IMR-90 (cell line): ENCODE data around the gene CLIC5. TPM values are rescaled to one million over a fixed set of nuclear protein-coding genes. Genes with fewer than 3 reads are reported as not detected.

Source experiments
- ATAC-seq: fragments of 200-7000 bp; cut with Tn5 transposase; 2 replicates; pipeline ENCODE4 v1.9.1; 2020; ENCODE audit warnings: low read depth, mild to moderate bottlenecking, moderate library complexity
- BruUV-seq: library from RNA; stranded (reverse); fragments of 400-500 nt; replicated peaks from 2 replicates; lab custom pipeline; 2021; lab: Mats Ljungman, UMichigan
- CTCF ChIA-PET: fragments of 300-600 bp; formaldehyde crosslinking; extraction: SDS; loops from one replicate; lab custom pipeline; 2021; ENCODE audit warnings: antibody characterized with exemption; lab: Yijun Ruan, JAX
- POLR2A ChIA-PET: fragments of 300-600 bp; sonication (Branson Sonifier 250); formaldehyde crosslinking; loops from one replicate; lab custom pipeline; 2022; ENCODE audit warnings: antibody characterized with exemption; ENCODE audit not compliant: unreplicated experiment; lab: Charles Lee
- DNase-seq: peaks from one replicate; pipeline ENCODE4 v3.0.0; 2013
- H2AFZ ChIP-seq: replicated peaks from 2 replicates; pipeline ENCODE3; 2013; ENCODE audit warnings: low read length, mild to moderate bottlenecking; ENCODE audit not compliant: poor library complexity
- H2AK5ac ChIP-seq: 2 replicates; pipeline ENCODE4 v1.6.1; 2013; ENCODE audit warnings: low read depth, low read length, inconsistent platforms
- H2AK9ac ChIP-seq: replicated peaks from 2 replicates; pipeline ENCODE3; 2013; ENCODE audit warnings: mild to moderate bottlenecking, low read depth, low read length, moderate library complexity; ENCODE audit not compliant: poor library complexity
- H2BK120ac ChIP-seq: 2 replicates; pipeline ENCODE4 v1.6.1; 2013; ENCODE audit warnings: low read depth, low read length, inconsistent platforms
- H2BK15ac ChIP-seq: 3 replicates; pipeline ENCODE4 v1.6.1; 2013; ENCODE audit warnings: low read depth, low read length, inconsistent platforms
- H2BK20ac ChIP-seq: 2 replicates; pipeline ENCODE4 v1.6.1; 2013; ENCODE audit warnings: low read depth, mild to moderate bottlenecking, inconsistent platforms, low read length, moderate library complexity
- H2BK5ac ChIP-seq: 2 replicates; pipeline ENCODE4 v1.6.1; 2013; ENCODE audit warnings: mild to moderate bottlenecking, low read depth, low read length, inconsistent platforms; ENCODE audit not compliant: poor library complexity, severe bottlenecking
- H3K14ac ChIP-seq: replicated peaks from 2 replicates; pipeline ENCODE4 v1.6.1; 2013; ENCODE audit warnings: low read depth, low read length, inconsistent platforms
- H3K18ac ChIP-seq: 2 replicates; pipeline ENCODE4 v1.6.1; 2013; ENCODE audit warnings: low read depth, low read length, control low read depth
- H3K23ac ChIP-seq: 2 replicates; pipeline ENCODE4 v1.6.1; 2013; ENCODE audit warnings: low read depth, low read length, inconsistent platforms
- H3K27ac ChIP-seq: 2 replicates; pipeline ENCODE4 v1.5.1; 2013; ENCODE audit warnings: mild to moderate bottlenecking, control low read depth, low read length; ENCODE audit not compliant: insufficient read depth
- H3K27me3 ChIP-seq: 2 replicates; pipeline ENCODE4 v1.6.1; 2013; ENCODE audit warnings: low read length; ENCODE audit not compliant: control insufficient read depth, insufficient read depth
- H3K36me3 ChIP-seq: 2 replicates; pipeline ENCODE4 v1.6.1; 2013; ENCODE audit warnings: low read length, mixed read lengths; ENCODE audit not compliant: control insufficient read depth, insufficient read depth
- H3K4ac ChIP-seq: 2 replicates; pipeline ENCODE4 v1.6.1; 2013; ENCODE audit warnings: low read depth, low read length, inconsistent platforms
- H3K4me1 ChIP-seq: 2 replicates; pipeline ENCODE4 v1.6.1; 2013; ENCODE audit warnings: low read length, mixed read lengths; ENCODE audit not compliant: control insufficient read depth, insufficient read depth
- H3K4me2 ChIP-seq: 2 replicates; pipeline ENCODE4 v1.6.1; 2013; ENCODE audit warnings: low read depth, mild to moderate bottlenecking, control low read depth, low read length, moderate library complexity
- H3K4me3 ChIP-seq: 2 replicates; pipeline ENCODE4 v1.5.1; 2013; ENCODE audit warnings: low read depth, mild to moderate bottlenecking, control low read depth, low read length, moderate library complexity; ENCODE audit not compliant: insufficient read depth
- H3K56ac ChIP-seq: 2 replicates; pipeline ENCODE4 v1.6.1; 2013; ENCODE audit warnings: low read length, inconsistent platforms; ENCODE audit not compliant: insufficient read depth; ENCODE audit errors: extremely low read depth
- H3K79me1 ChIP-seq, 2 experiments: 2 replicates each; pipeline ENCODE4 v1.6.1; 2013; ENCODE audit warnings: low read length in 2 of 2, inconsistent platforms in 1 of 2, low read depth in 1 of 2
- H3K9ac ChIP-seq: 2 replicates; pipeline ENCODE4 v1.6.1; 2013; ENCODE audit warnings: low read depth, low read length, control low read depth
- H3K9me1 ChIP-seq: 2 replicates; pipeline ENCODE4 v1.6.1; 2013; ENCODE audit warnings: low read length, inconsistent platforms; ENCODE audit not compliant: insufficient read depth
- H3K9me3 ChIP-seq: 2 replicates; pipeline ENCODE4 v1.6.1; 2013; ENCODE audit warnings: low read length; ENCODE audit not compliant: control insufficient read depth, insufficient read depth
- H4K20me1 ChIP-seq: 2 replicates; pipeline ENCODE4 v1.6.1; 2013; ENCODE audit warnings: low read length, inconsistent platforms; ENCODE audit not compliant: insufficient read depth
- H4K5ac ChIP-seq: 2 replicates; pipeline ENCODE4 v1.6.1; 2013; ENCODE audit warnings: mild to moderate bottlenecking, low read depth, low read length, control low read depth
- H4K8ac ChIP-seq, 2 experiments: 2 replicates each; pipeline ENCODE4 v1.6.1; 2013; ENCODE audit warnings: low read depth in 2 of 2, low read length in 2 of 2, control low read depth in 1 of 2, inconsistent platforms in 1 of 2
- H4K91ac ChIP-seq: 2 replicates; pipeline ENCODE4 v1.6.1; 2013; ENCODE audit warnings: low read depth, low read length, inconsistent platforms; ENCODE audit not compliant: insufficient read depth
- BHLHE40 ChIP-seq: fragments of 150-350 bp; IDR thresholded peaks from 2 replicates; pipeline ENCODE4 v1.6.1; 2016; ENCODE audit warnings: mild to moderate bottlenecking, low read depth, low read length
- CEBPB ChIP-seq: IDR thresholded peaks from 2 replicates; pipeline ENCODE4 v1.6.1; 2012; ENCODE audit warnings: low read depth, low read length, improper control_type of control experiment
- CHD1 ChIP-seq: IDR thresholded peaks from 2 replicates; pipeline ENCODE4 v1.6.1; 2012; ENCODE audit warnings: low read depth, low read length, improper control_type of control experiment
- CTCF ChIP-seq: conservative IDR thresholded peaks from 2 replicates; pipeline ENCODE4 v1.5.1; 2012; ENCODE audit warnings: mild to moderate bottlenecking, low read depth, low read length, improper control_type of control experiment
- ELK1 ChIP-seq: fragments of 150-350 bp; IDR thresholded peaks from 2 replicates; pipeline ENCODE4 v1.6.1; 2016; ENCODE audit warnings: low read depth, mild to moderate bottlenecking, low read length, moderate library complexity, borderline replicate concordance
- FOS ChIP-seq: fragments of 150-350 bp; IDR thresholded peaks from 2 replicates; pipeline ENCODE4 v1.6.1; 2016; ENCODE audit warnings: low read depth, low read length
- MAFK ChIP-seq: IDR thresholded peaks from 2 replicates; pipeline ENCODE4 v1.6.1; 2012; ENCODE audit warnings: low read depth, low read length, improper control_type of control experiment
- MAZ ChIP-seq: IDR thresholded peaks from 2 replicates; pipeline ENCODE4 v1.6.1; 2012; ENCODE audit warnings: low read depth, mild to moderate bottlenecking, low read length, improper control_type of control experiment, moderate library complexity, borderline replicate concordance
- MXI1 ChIP-seq: IDR thresholded peaks from 2 replicates; pipeline ENCODE4 v1.6.1; 2012; ENCODE audit warnings: low read depth, mild to moderate bottlenecking, low read length, moderate library complexity, borderline replicate concordance
- POLR2A ChIP-seq: IDR thresholded peaks from 2 replicates; pipeline ENCODE4 v1.6.1; 2012; ENCODE audit warnings: mild to moderate bottlenecking, low read depth, low read length
- RAD21 ChIP-seq: IDR thresholded peaks from 2 replicates; pipeline ENCODE4 v1.6.1; 2012; ENCODE audit warnings: low read length, improper control_type of control experiment
- RCOR1 ChIP-seq: IDR thresholded peaks from 2 replicates; pipeline ENCODE4 v1.6.1; 2012; ENCODE audit warnings: mild to moderate bottlenecking, low read length, improper control_type of control experiment; ENCODE audit not compliant: insufficient replicate concordance
- RFX5 ChIP-seq: IDR thresholded peaks from 2 replicates; pipeline ENCODE4 v1.8.0; 2012; ENCODE audit warnings: low read depth, mild to moderate bottlenecking, low read length, moderate library complexity
- USF2 ChIP-seq: fragments of 150-350 bp; IDR thresholded peaks from 2 replicates; pipeline ENCODE4 v1.6.1; 2017; ENCODE audit warnings: mild to moderate bottlenecking, antibody characterized with exemption, low read length, low read depth
- WGBS, 2 experiments: methylation state at CpG; one replicate each; pipeline versions ENCODE4 v1.1.5 to v1.1.7; 2013; ENCODE audit warnings: missing lambda C conversion rate in 2 of 2; ENCODE audit not compliant: insufficient read length in 1 of 2; ENCODE audit errors: extremely low coverage in 2 of 2; 5-methylcytosine and 5-hydroxymethylcytosine counted together
- dilution Hi-C: fragments of 300-500 bp; cut with HindIII; formaldehyde crosslinking; loops from one replicate; pipeline ENCODE4 v1.14.3; 2018; ENCODE audit warnings: low sequenced_read_pairs; ENCODE audit not compliant: unreplicated experiment
- in situ Hi-C: fragments of 300-500 bp; cut with MboI; formaldehyde crosslinking; loops from 3 replicates; pipeline ENCODE4 v1.14.3; 2019; ENCODE audit warnings: low sequenced_read_pairs, inconsistent platforms, mixed read lengths
- intact Hi-C: fragments of 100-400 bp; cut with micrococcal nuclease; formaldehyde crosslinking; loops from 2 replicates; pipeline ENCODE4 v1.10.0; 2022
- polyA plus RNA-seq, 3 experiments: library from polyadenylated mRNA; depleted of rRNA; stranded (reverse); fragments of >200 nt; gene quantifications; 2 replicates each; pipeline ENCODE4 v1.2.3, GENCODE V29; 2012; ENCODE audit warnings: low replicate concordance in 1 of 3
- total RNA-seq: library from RNA; depleted of rRNA; stranded (reverse); fragments of >200 nt; gene quantifications from 2 replicates; pipeline ENCODE4 v1.2.3, GENCODE V29; 2012

The CLIC5 gene
- total and polyA plus RNA-seq, 2 of the 4 experiments (the other 2 are of a cell fraction), result not detected

- H3K36me3 ChIP-seq, result no peaks in the 10 kb centered on the region
- no peak overlapping the region for H3K4me3 ChIP-seq
- H4K91ac ChIP-seq, result no peak overlapping the region
- H3K27me3 ChIP-seq, result peaks cover 13% of the 10 kb centered on the region
- H2BK20ac ChIP-seq, result no peak overlapping the region
- in situ Hi-C loops, result no loop called here
- no peak overlapping the region for H3K27ac ChIP-seq
- no peak overlapping the region for H2BK120ac ChIP-seq
- DNase-seq (no peak), ATAC-seq (no peak)
- no peak overlapping the region for H4K8ac ChIP-seq
- POLR2A ChIA-PET, result no interaction called here
- no peak overlapping the region for H2BK5ac ChIP-seq
- H3K4me2 ChIP-seq, result no peak overlapping the region
- no peak overlapping the region for H2BK15ac ChIP-seq
- TF ChIP-seq CTCF (no peak), MAZ (no peak), USF2 (no peak), RCOR1 (no peak), RFX5 (no peak), MAFK (no peak), CEBPB (no peak), RAD21 (no peak), ELK1 (no peak), CHD1 (no peak), BHLHE40 (no peak), POLR2A (no peak), MXI1 (no peak), FOS (no peak)
- H2AK9ac ChIP-seq, result no peak overlapping the region
- 48% methylated on average over 2 of the region's 2 CpGs; no CpG with 5 or more reads in 1 of the 2 experiments for WGBS, 2 experiments
- no TSS peak for BruUV-seq
- no peak overlapping the region for H2AK5ac ChIP-seq
- no peak overlapping the region for H3K14ac ChIP-seq
- CTCF ChIA-PET, result no interaction called here
- dilution Hi-C loops, result no loop called here
- H3K4me1 ChIP-seq, result no peaks in the 10 kb centered on the region
- no peak overlapping the region for H3K23ac ChIP-seq
- no peaks in the 10 kb centered on the region for H3K79me1 ChIP-seq
- H3K56ac ChIP-seq, result no peak overlapping the region
- H4K20me1 ChIP-seq, result no peaks in the 10 kb centered on the region
- no peaks in the 10 kb centered on the region for H3K9me1 ChIP-seq
- intact Hi-C loops, result no loop called here
- H3K4ac ChIP-seq, result no peak overlapping the region
- no peaks in the 10 kb centered on the region for H3K9me3 ChIP-seq
- no peak overlapping the region for H2AFZ ChIP-seq
- H3K9ac ChIP-seq, result no peak overlapping the region
- H3K18ac ChIP-seq, result no peak overlapping the region
- no peak overlapping the region for H4K5ac ChIP-seq
Observed at GRCh38 chr6:45838451-45838850, 177.2 kb downstream of the CLIC5 start.
